Cardiac muscle cell (in vitro differentiated cells and primary cell): ENCODE measurements around the gene PDZRN4. TPM values are rescaled to one million over a fixed set of nuclear protein-coding genes. Genes with fewer than 3 reads are reported as not detected.
"Not testable (repeated sequence)": the region's sequence is repeated elsewhere in the genome, so short reads cannot be mapped to it uniquely, and the experiment has no call there.

Experiments
- DNase-seq, 2 donors: peaks; one replicate each; pipeline versions ENCODE4 v3.0.0 to v3.0.0-alpha.2; 2010 to 2017; ENCODE audit warnings: low read depth in 1 of 2, low spot score in 1 of 2
- H3K27ac ChIP-seq: fragments of 200-600 bp; sonication (generic); 2 replicates; pipeline ENCODE4 v1.5.1; 2016
- H3K27me3 ChIP-seq: fragments of 200-600 bp; sonication (generic); 2 replicates; pipeline ENCODE4 v1.6.0; 2016; ENCODE audit warnings: control low read depth
- H3K36me3 ChIP-seq: fragments of 200-600 bp; sonication (generic); 2 replicates; pipeline ENCODE4 v1.5.1; 2016; ENCODE audit warnings: control low read depth
- H3K4me1 ChIP-seq: fragments of 200-600 bp; sonication (generic); 2 replicates; pipeline ENCODE4 v1.8.1; 2017; ENCODE audit warnings: low read depth, mild to moderate bottlenecking, mixed run types
- H3K4me3 ChIP-seq: fragments of 200-600 bp; sonication (generic); 2 replicates; pipeline ENCODE4 v1.5.1; 2016; ENCODE audit warnings: mild to moderate bottlenecking
- H3K9me3 ChIP-seq: fragments of 200-600 bp; sonication (generic); 2 replicates; pipeline ENCODE4 v1.5.1; 2017; ENCODE audit warnings: low read depth, mild to moderate bottlenecking, control low read depth
- polyA plus RNA-seq: library from polyadenylated mRNA; unstranded; fragments of >200 nt; fragmentation: Nextera tagmentation; extraction: Ambion mirVana; gene quantifications from 2 replicates; pipeline ENCODE4 v1.2.1, GENCODE V29; 2016
- total RNA-seq: library from RNA; depleted of rRNA; stranded (reverse); fragments of >200 nt; gene quantifications from 2 replicates; pipeline ENCODE4 v1.2.3, GENCODE V29; 2016
- TF ChIP-seq, protein P1 (sequence below): IDR thresholded peaks from 2 replicates; pipeline ENCODE4 v1.5.1; 2012; ENCODE audit warnings: low read depth, mild to moderate bottlenecking, low read length

The PDZRN4 gene
- total and polyA plus RNA-seq, 2 experiments from 2014 or later: 2.9 to 5.0 TPM

DNA sequence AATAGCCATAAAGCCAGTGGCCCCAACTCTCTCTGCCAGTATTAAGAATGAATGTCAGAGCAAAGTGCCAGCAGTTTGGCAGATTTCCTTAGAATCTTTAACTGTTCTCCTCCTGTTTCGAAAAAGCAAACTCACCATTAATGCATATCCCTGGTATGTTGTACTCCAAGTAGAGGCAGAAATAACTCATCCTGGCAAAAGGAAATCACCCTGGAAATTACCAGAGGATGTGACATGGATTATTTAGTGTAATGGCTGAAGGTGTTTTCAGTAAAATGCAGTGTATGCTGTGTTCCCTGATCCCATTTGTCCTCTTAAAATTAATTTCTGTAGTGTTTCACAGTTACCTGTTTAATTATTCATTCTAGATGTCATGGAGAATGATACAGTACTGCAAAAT, 105.3 kb downstream of the PDZRN4 start:
- Histone ChIP-seq H3K27ac (no peak overlapping the region), H3K4me3 (no peak overlapping the region), H3K36me3 (no peaks in the 10 kb centered on the region), H3K9me3 (no peaks in the 10 kb centered on the region), H3K4me1 (peaks cover under 1% of the 10 kb centered on the region), H3K27me3 (no peaks in the 10 kb centered on the region)
- TF ChIP-seq, protein P1, sequence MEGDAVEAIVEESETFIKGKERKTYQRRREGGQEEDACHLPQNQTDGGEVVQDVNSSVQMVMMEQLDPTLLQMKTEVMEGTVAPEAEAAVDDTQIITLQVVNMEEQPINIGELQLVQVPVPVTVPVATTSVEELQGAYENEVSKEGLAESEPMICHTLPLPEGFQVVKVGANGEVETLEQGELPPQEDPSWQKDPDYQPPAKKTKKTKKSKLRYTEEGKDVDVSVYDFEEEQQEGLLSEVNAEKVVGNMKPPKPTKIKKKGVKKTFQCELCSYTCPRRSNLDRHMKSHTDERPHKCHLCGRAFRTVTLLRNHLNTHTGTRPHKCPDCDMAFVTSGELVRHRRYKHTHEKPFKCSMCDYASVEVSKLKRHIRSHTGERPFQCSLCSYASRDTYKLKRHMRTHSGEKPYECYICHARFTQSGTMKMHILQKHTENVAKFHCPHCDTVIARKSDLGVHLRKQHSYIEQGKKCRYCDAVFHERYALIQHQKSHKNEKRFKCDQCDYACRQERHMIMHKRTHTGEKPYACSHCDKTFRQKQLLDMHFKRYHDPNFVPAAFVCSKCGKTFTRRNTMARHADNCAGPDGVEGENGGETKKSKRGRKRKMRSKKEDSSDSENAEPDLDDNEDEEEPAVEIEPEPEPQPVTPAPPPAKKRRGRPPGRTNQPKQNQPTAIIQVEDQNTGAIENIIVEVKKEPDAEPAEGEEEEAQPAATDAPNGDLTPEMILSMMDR: no peak
- DNase-seq: no peak

DNA sequence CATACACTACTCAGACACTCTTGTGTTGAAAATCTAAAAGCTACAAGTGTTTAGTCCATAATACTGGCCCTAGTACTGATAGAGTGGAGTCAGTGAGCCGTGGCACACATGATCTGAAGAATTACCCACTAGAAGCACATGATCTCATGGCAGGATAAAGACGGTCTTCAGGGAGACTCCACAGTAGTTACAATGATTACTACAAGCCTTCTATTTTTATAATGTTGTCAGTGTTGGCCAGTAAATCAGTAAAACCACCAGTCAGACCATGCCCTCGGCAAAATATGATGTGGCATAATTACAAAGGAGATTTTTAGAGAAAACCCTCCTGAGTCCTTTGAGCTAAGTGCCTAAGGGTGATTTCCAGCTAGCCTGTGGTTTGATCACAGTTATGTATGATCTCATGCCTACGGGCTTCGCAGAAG, 114.9 kb downstream of the PDZRN4 start:
- Histone ChIP-seq H3K4me1 (peaks cover 23% of the 10 kb centered on the region), H3K27ac (no peak overlapping the region), H3K9me3 (no peaks in the 10 kb centered on the region), H3K27me3 (no peaks in the 10 kb centered on the region), H3K36me3 (no peaks in the 10 kb centered on the region), H3K4me3 (no peak overlapping the region)
- DNase-seq: no peak
- TF ChIP-seq, protein P1: no peak

DNA sequence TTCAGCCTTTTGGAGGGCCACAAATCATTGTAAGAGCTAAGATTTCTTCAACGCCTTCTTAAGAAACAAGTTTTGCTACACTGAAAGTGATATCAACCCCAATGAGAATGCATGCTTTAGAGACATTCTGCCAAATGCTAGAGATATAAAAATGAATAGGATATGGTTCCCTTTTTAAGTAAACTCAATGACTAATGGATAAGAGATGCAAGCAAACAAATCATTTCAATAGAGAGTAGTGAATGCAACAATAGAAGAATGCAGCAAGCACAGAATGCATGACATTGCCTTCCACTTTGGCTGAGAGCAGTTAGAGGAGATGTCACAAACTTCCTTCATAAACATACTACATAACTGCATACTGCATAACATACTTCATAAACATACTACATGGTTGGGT, 116.4 kb downstream of the PDZRN4 start:
- no peaks in the 10 kb centered on the region for H3K36me3 ChIP-seq
- DNase-seq: no peak
- H3K27me3 ChIP-seq: no peaks in the 10 kb centered on the region
- TF ChIP-seq, protein P1: no peak
- H3K9me3 ChIP-seq: no peaks in the 10 kb centered on the region
- no peak overlapping the region for H3K27ac ChIP-seq
- H3K4me1 ChIP-seq: peaks cover 19% of the 10 kb centered on the region
- H3K4me3 ChIP-seq: no peak overlapping the region

DNA sequence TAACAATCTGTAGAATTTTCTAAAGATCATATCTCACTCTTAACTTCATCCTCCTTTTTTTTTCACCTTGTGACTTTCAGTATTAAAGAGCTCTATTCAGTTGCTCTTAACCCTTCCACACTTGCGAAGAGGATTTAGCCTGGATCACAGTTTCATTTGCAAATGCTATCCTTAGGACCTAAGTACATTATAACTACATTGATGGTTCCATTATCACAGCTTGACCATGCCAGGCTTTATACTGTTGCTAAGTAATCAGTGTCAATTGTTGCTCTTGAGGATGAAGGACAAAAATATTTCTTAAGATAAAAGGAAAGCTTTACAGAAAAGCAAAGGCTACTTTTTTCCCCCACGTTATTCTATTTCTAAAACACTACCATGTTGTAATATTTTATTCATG, 122.2 kb downstream of the PDZRN4 start:
- no peaks in the 10 kb centered on the region for H3K27me3 ChIP-seq
- H3K4me3 ChIP-seq: no peak overlapping the region
- H3K27ac ChIP-seq: no peak overlapping the region
- no peaks in the 10 kb centered on the region for H3K9me3 ChIP-seq
- no peak for DNase-seq
- TF ChIP-seq, protein P1: no peak
- no peaks in the 10 kb centered on the region for H3K4me1 ChIP-seq
- H3K36me3 ChIP-seq: no peaks in the 10 kb centered on the region

DNA sequence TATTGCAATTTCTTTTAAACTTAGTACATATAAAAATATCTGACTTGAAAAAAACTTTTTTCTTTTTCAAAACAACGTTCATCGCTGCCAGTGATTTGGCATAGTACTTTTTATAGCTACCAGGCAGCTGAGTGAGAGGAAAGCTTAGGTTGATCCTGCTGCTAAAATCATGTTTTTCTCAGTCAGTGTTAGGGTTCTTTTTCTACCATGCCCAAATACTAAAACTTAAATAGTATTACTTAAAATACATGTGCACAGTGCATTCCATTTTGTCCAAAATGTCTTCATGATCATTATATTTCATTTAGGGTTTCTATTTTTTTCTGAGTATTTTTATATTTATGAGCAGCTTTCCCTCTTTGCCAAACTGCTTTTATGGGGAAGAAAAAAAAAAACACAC, 123.8 kb downstream of the PDZRN4 start:
- Histone ChIP-seq H3K27ac (no peak overlapping the region), H3K27me3 (no peaks in the 10 kb centered on the region), H3K36me3 (no peaks in the 10 kb centered on the region), H3K4me3 (no peak overlapping the region), H3K4me1 (peaks cover 5% of the 10 kb centered on the region), H3K9me3 (no peaks in the 10 kb centered on the region)
- TF ChIP-seq, protein P1: no peak
- DNase-seq: no peak

DNA sequence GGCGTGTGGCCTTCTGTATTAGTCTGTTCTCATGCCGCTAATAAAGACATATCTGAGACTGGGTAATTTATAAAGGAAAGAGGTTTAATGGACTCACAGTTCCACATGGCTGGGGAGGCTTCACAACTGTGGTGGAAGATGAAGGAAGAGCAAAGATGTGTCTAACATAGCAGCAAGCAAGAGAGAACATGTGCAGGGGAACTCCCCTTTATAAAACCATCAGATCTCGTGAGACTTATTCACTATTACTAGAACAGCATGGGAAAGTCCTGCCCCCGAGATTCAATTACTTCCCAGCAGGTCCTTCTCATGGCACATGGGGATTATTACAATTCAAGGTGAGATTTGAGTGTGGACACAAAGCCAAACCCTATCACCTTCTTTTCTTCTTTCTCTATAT, 124.3 kb downstream of the PDZRN4 start:
- not testable (repeated sequence) for DNase-seq, H3K4me1 ChIP-seq, H3K27ac ChIP-seq, H3K36me3 ChIP-seq, H3K27me3 ChIP-seq, H3K9me3 ChIP-seq, H3K4me3 ChIP-seq
